Bone marrow (tissue), 2 donors: ENCODE measurements around the gene RNF103.
"Not testable (repeated sequence)": the region's sequence is repeated elsewhere in the genome, so short reads cannot be mapped to it uniquely, and the experiment has no call there.

Experiments used
- DNase-seq, 2 donors: peaks; one replicate each; lab custom pipeline; 2025; lab: John Stamatoyannopoulos, UW

RNF103 gene

GRCh38 chr2:86623494-86624266, at the start of gene RNF103:
Gene RNF103 (minus strand): TSS chr2:86623865. CDS start chr2:86622886, 979 bp downstream.
- DNase-seq = peak; percentile 78 to 82

- DNase-seq = no peak
Observed at GRCh38 chr2:86673011-86673410, 49.3 kb upstream of the RNF103 start.

GRCh38 chr2:86672027-86672545, 48.4 kb upstream of the RNF103 start:
- DNase-seq = no peak

- DNase-seq = no peak
Observed at GRCh38 chr2:86671337-86671981, 47.8 kb upstream of the RNF103 start.

- not testable (repeated sequence) for DNase-seq
Observed at GRCh38 chr2:86669323-86669722, 45.7 kb upstream of the RNF103 start.

- DNase-seq = no peak
Observed at GRCh38 chr2:86661333-86661732, 37.7 kb upstream of the RNF103 start.

- no peak for DNase-seq
Observed at GRCh38 chr2:86650188-86650587, 26.5 kb upstream of the RNF103 start.

- DNase-seq = no peak
Observed at GRCh38 chr2:86649119-86649947, 25.7 kb upstream of the RNF103 start.

- no peak for DNase-seq
Observed at GRCh38 chr2:86648681-86649080, 25.0 kb upstream of the RNF103 start.

GRCh38 chr2:86646865-86647264, 23.2 kb upstream of the RNF103 start:
- no peak for DNase-seq

- DNase-seq = no peak
Observed at GRCh38 chr2:86646329-86646728, 22.7 kb upstream of the RNF103 start.

- DNase-seq = no peak
Observed at GRCh38 chr2:86645752-86646151, 22.1 kb upstream of the RNF103 start.

GRCh38 chr2:86638712-86639111, 15.0 kb upstream of the RNF103 start:
- no peak for DNase-seq

GRCh38 chr2:86636842-86637241, 13.2 kb upstream of the RNF103 start:
- no peak for DNase-seq

- no peak for DNase-seq
Observed at GRCh38 chr2:86634352-86634751, 10.7 kb upstream of the RNF103 start.

GRCh38 chr2:86633155-86633651, 9.5 kb upstream of the RNF103 start:
- DNase-seq = no peak

- DNase-seq = no peak
Observed at GRCh38 chr2:86632672-86633071, 9.0 kb upstream of the RNF103 start.

GRCh38 chr2:86631846-86632485, 8.3 kb upstream of the RNF103 start:
- DNase-seq = no peak

GRCh38 chr2:86628091-86628522, 4.4 kb upstream of the RNF103 start:
- no peak for DNase-seq

GRCh38 chr2:86627550-86627949, 3.9 kb upstream of the RNF103 start:
- DNase-seq = no peak

- DNase-seq = no peak
Observed at GRCh38 chr2:86625096-86625495, 1.4 kb upstream of the RNF103 start.

- DNase-seq = no peak
Observed at GRCh38 chr2:86624267-86624547, 542 bp upstream of the RNF103 start.
